NCI-H2081 (cell line): ENCODE data around the gene FUT6.
"Not testable (repeated sequence)": the region's sequence is repeated elsewhere in the genome, so short reads cannot be mapped to it uniquely, and the experiment has no call there.

Experiments used
- DNase-seq, 2 experiments: peaks; one replicate each; lab custom pipeline; 2025; lab: John Stamatoyannopoulos, UW

The FUT6 gene

GRCh38 chr19:5839065-5840017 lies at the start of gene FUT6:
FUT6 (minus strand) TSS chr19:5839702; CDS start chr19:5832567, 7,135 bp downstream.
- no peak for DNase-seq

- DNase-seq, result not testable (repeated sequence)
Observed at GRCh38 chr19:5884065-5884811, 44.7 kb upstream of the FUT6 start.

GRCh38 chr19:5883157-5883873 lies 43.8 kb upstream of the FUT6 start:
- not testable (repeated sequence) for DNase-seq

- DNase-seq, result no peak
Observed at GRCh38 chr19:5882421-5882968, 43.0 kb upstream of the FUT6 start.

GRCh38 chr19:5881543-5882299 lies 42.2 kb upstream of the FUT6 start:
- DNase-seq, result peak; percentile 16 to 64

- DNase-seq, result no peak
Observed at GRCh38 chr19:5880604-5881078, 41.1 kb upstream of the FUT6 start.

- DNase-seq, result no peak
Observed at GRCh38 chr19:5880196-5880595, 40.7 kb upstream of the FUT6 start.

GRCh38 chr19:5877882-5878281 lies 38.4 kb upstream of the FUT6 start:
- DNase-seq, result no peak

GRCh38 chr19:5877427-5877826 lies 37.9 kb upstream of the FUT6 start:
- DNase-seq, result no peak

GRCh38 chr19:5874496-5874895 lies 35.0 kb upstream of the FUT6 start:
- not testable (repeated sequence) for DNase-seq

- no peak for DNase-seq
Observed at GRCh38 chr19:5873617-5874199, 34.2 kb upstream of the FUT6 start.

- DNase-seq, result no peak
Observed at GRCh38 chr19:5870986-5871394, 31.5 kb upstream of the FUT6 start.

GRCh38 chr19:5867201-5868136 lies 28.0 kb upstream of the FUT6 start:
- DNase-seq, result no peak

- DNase-seq, result no peak
Observed at GRCh38 chr19:5865772-5866171, 26.3 kb upstream of the FUT6 start.

GRCh38 chr19:5864725-5865486 lies 25.4 kb upstream of the FUT6 start:
- DNase-seq, result no peak

- no peak for DNase-seq
Observed at GRCh38 chr19:5864013-5864720, 24.7 kb upstream of the FUT6 start.

- no peak for DNase-seq
Observed at GRCh38 chr19:5863030-5863665, 23.6 kb upstream of the FUT6 start.
